Ovary (tissue), 3 donors: Measurements from ENCODE around the gene HOXA11.

Source experiments
- CTCF ChIP-seq, 3 donors: fragments of 450-650 bp in 2 of 3; fragments of 200-600 bp in 1 of 3; IDR thresholded peaks; one replicate each; pipeline versions ENCODE4 v1.5.1 to v1.8.0; 2016 to 2022; ENCODE audit warnings: antibody characterized with exemption in 3 of 3, mild to moderate bottlenecking in 1 of 3
- POLR2A ChIP-seq: fragments of 450-650 bp; IDR thresholded peaks from one replicate; pipeline ENCODE4 v1.6.1; 2017; ENCODE audit warnings: antibody characterized with exemption, mild to moderate bottlenecking, moderate library complexity
- donor health status: DM: no; HTN: no; CAD: no.

DNA sequence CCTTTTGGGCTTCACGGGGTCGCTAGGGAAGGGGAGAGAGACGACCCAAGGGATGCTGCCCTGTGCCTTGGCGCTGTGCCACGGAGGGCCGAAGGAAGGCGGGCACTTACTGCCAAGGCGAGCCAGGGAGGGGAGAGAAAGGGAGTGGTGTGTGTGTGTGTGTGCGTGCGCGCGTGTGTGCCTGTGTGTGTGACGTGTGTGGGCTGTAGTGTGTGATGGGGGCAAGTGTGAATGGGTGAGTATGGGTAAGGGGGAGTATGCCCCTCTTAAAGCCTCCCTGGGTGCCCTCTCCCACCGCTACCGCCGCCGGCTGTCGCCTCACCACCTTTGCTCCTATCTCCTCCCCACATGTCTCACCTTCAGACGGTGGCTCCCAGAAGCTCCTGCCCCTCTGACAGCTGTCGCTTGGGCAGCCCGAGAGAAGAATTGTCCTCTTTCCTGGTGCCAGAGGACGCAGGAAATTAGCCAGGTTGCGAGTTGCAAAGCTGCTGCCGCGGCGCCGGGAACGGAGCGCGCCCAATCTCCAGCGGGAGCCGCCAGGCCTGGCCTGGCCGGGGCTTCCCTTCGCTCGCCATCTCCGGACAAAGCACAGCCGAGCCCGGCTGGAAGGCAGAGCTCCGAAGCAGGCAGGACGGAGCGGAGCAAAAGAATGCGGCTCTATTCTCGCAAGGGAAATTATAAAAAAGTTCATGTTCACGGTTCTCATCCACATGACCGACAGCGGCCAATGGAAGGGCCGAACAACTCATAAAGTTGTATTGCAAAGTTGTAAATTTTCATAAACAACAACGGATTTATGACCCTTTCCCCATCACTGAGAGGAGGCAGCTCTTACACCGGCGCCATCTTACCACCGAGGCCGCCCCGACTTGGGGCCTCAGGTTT lies 32.9 kb downstream of the HOXA11 start, which contains the start of gene HOXA3:
- TF ChIP-seq CTCF (IDR thresholded peaks at IDR 0.05) = no peak
- TF ChIP-seq POLR2A = no peak
